Natural killer cell (primary cell): ENCODE results near the gene ZNF550. TPM values are rescaled to one million over a fixed set of nuclear protein-coding genes. Genes with fewer than 3 reads are reported as not detected.

Experiments used
- ATAC-seq, 3 donors: fragments of 150-1000 bp in 2 of 3; fragments of 200-7000 bp in 1 of 3; cut with Tn5 transposase; 1 replicate in 1 of 3; 2 replicates in 2 of 3; pipeline ENCODE4 v1.10.0; 2021; ENCODE audit warnings: mild to moderate bottlenecking in 2 of 3, moderate library complexity in 2 of 3
- DNase-seq, 2 donors: peaks; one replicate each; pipeline versions ENCODE4 v3.0.0 to v3.0.0-alpha.2; 2013 to 2021; ENCODE audit warnings: mixed read lengths in 1 of 2
- H3K27ac ChIP-seq: one replicate; pipeline ENCODE4 v1.5.1; 2013; ENCODE audit warnings: mild to moderate bottlenecking, low read length
- H3K27me3 ChIP-seq: one replicate; pipeline ENCODE4 v1.6.1; 2013; ENCODE audit warnings: low read length; ENCODE audit not compliant: control insufficient read depth, insufficient read depth
- H3K36me3 ChIP-seq: one replicate; pipeline ENCODE4 v1.6.1; 2013; ENCODE audit warnings: low read length; ENCODE audit not compliant: control insufficient read depth, insufficient read depth
- H3K4me1 ChIP-seq: one replicate; pipeline ENCODE4 v1.6.1; 2013; ENCODE audit warnings: low read length; ENCODE audit not compliant: control insufficient read depth, insufficient read depth
- H3K4me3 ChIP-seq: one replicate; pipeline ENCODE4 v1.5.1; 2013; ENCODE audit warnings: low read length
- H3K9me3 ChIP-seq: one replicate; pipeline ENCODE4 v1.6.1; 2013; ENCODE audit warnings: low read length; ENCODE audit not compliant: control insufficient read depth, insufficient read depth
- H3K27ac Mint-ChIP-seq, 2 donors: one replicate each; pipeline ENCODE4 v1.8.0; 2022; ENCODE audit warnings: mild to moderate bottlenecking in 2 of 2, mixed read lengths in 2 of 2, moderate library complexity in 1 of 2
- H3K27me3 Mint-ChIP-seq, 2 donors: one replicate each; pipeline ENCODE4 v1.8.0; 2022; ENCODE audit warnings: low read depth in 2 of 2, mixed read lengths in 2 of 2
- H3K36me3 Mint-ChIP-seq: one replicate; pipeline ENCODE4 v1.8.0; 2022; ENCODE audit warnings: mixed read lengths
- H3K4me1 Mint-ChIP-seq, 2 donors: one replicate each; pipeline ENCODE4 v1.8.0; 2022; ENCODE audit warnings: mixed read lengths in 2 of 2
- H3K4me3 Mint-ChIP-seq: one replicate; pipeline ENCODE4 v1.8.0; 2022; ENCODE audit warnings: mild to moderate bottlenecking, moderate library complexity, mixed read lengths
- H3K9me3 Mint-ChIP-seq, 2 donors: one replicate each; pipeline ENCODE4 v1.8.0; 2022; ENCODE audit warnings: mixed read lengths in 2 of 2
- CTCF ChIP-seq: fragments of 200-600 bp; IDR thresholded peaks from one replicate; pipeline ENCODE4 v1.8.0; 2022; ENCODE audit warnings: antibody characterized with exemption
- WGBS: methylation state at CpG from one replicate; pipeline ENCODE4 v1.1.7; 2013; ENCODE audit warnings: missing lambda C conversion rate; ENCODE audit not compliant: insufficient coverage; 5-methylcytosine and 5-hydroxymethylcytosine counted together
- intact Hi-C: fragments of 100-400 bp; cut with micrococcal nuclease; formaldehyde crosslinking; loops from one replicate; pipeline ENCODE4 v1.14.2; 2022
- total RNA-seq, 4 donors: library from RNA; stranded (reverse); fragments of 120-200 nt in 1 of 4; gene quantifications; one replicate each; pipeline versions ENCODE4 v1.2.3 to v1.2.4, GENCODE V29; 2013 to 2022

ZNF550 gene
- total RNA-seq, 3 donors from 2014 or later (not counting 1 experiment from before 2014, with no cell fraction given) = 11.2 to 12.5 (median 12.1) TPM

- TF ChIP-seq CTCF = no peak
- intact Hi-C loops = no loop called here
- Mint-ChIP-seq H3K36me3 (peaks cover 32% of the 10 kb centered on the region), H3K27ac (peak overlapping the region in 1 of 2 donors; percentile 88), H3K9me3 (peaks cover 11 to 26% of the 10 kb centered on the region in 2 donors), H3K4me3 (no peak overlapping the region), H3K4me1 (peaks cover 18 to 30% of the 10 kb centered on the region in 2 donors), H3K27me3 (no peaks in the 10 kb centered on the region)
- Histone ChIP-seq H3K27ac (peak overlapping the region; percentile 75), H3K4me3 (peak overlapping the region; percentile 68), H3K4me1 (peaks cover 20% of the 10 kb centered on the region), H3K27me3 (no peaks in the 10 kb centered on the region), H3K36me3 (peaks cover under 1% of the 10 kb centered on the region), H3K9me3 (peaks cover 35% of the 10 kb centered on the region)
- DNase-seq = no peak
- ATAC-seq = no peak
- 60% methylated on average over 21 of the region's 21 CpGs for WGBS
These were observed 23.4 kb upstream of the ZNF550 start for GRCh38 chr19:57583104-57583520.

- Mint-ChIP-seq H3K4me1 (peaks cover 26 to 27% of the 10 kb centered on the region in 2 donors), H3K27ac (peak within 1 kb of the TSS; percentile 83 to 91), H3K36me3 (peaks cover 40% of the 10 kb centered on the region), H3K4me3 (peak within 1 kb of the TSS; percentile 85), H3K9me3 (peaks cover 16 to 23% of the 10 kb centered on the region in 2 donors), H3K27me3 (no peaks in the 10 kb centered on the region)
- peaks cover 15% of the 10 kb centered on the region for H3K4me1 ChIP-seq
- under 1% methylated on average over 62 of the region's 62 CpGs for WGBS
- no peaks in the 10 kb centered on the region for H3K27me3 ChIP-seq
- H3K9me3 ChIP-seq = peaks cover 56% of the 10 kb centered on the region
- peak within 1 kb of the TSS; percentile 52 for H3K4me3 ChIP-seq
- H3K27ac ChIP-seq = peak within 1 kb of the TSS; percentile 36
- no peak for TF ChIP-seq CTCF
- intact Hi-C loops = loop anchor here (1.0 to 2.0 kb wide), 8 partner anchors 19 to 189 kb away; partner anchors contain the start of genes ZNF211, ZNF419, ZNF548 and ZNF549
- H3K36me3 ChIP-seq = peaks cover 28% of the 10 kb centered on the region
- DNase-seq (peak; percentile 88 to 99), ATAC-seq (peak; percentile 98)
These were observed 19.0 kb upstream of the ZNF550 start, which contains the start of gene ZNF416 for GRCh38 chr19:57578487-57579205. Gene ZNF416, minus strand, starts transcription at chr19:57578911. Its CDS starts 207 bp downstream, at chr19:57578704.

GRCh38 chr19:57576661-57577060 is 17.0 kb upstream of the ZNF550 start:
- H3K9me3 ChIP-seq = peaks cover 58% of the 10 kb centered on the region
- intact Hi-C loops = no loop called here
- peaks cover 8% of the 10 kb centered on the region for H3K4me1 ChIP-seq
- H3K4me1 Mint-ChIP-seq = peaks cover 24 to 26% of the 10 kb centered on the region in 2 donors
- peaks cover 43% of the 10 kb centered on the region for H3K36me3 ChIP-seq
- no peak overlapping the region for H3K4me3 ChIP-seq
- no peak for ATAC-seq
- no peak for TF ChIP-seq CTCF
- no peaks in the 10 kb centered on the region for H3K27me3 Mint-ChIP-seq
- H3K27ac ChIP-seq = no peak overlapping the region
- H3K27ac Mint-ChIP-seq = no peak overlapping the region
- no peaks in the 10 kb centered on the region for H3K27me3 ChIP-seq
- peaks cover 16 to 21% of the 10 kb centered on the region in 2 donors for H3K9me3 Mint-ChIP-seq
- no peak for DNase-seq
- peaks cover 41% of the 10 kb centered on the region for H3K36me3 Mint-ChIP-seq
- H3K4me3 Mint-ChIP-seq = peak overlapping the region; percentile 54
